H1 (cell line): ENCODE results near the gene DHRS7B. TPM values are rescaled to one million over a fixed set of nuclear protein-coding genes. Genes with fewer than 3 reads are reported as not detected.

Experiments used
- BCL11A ChIP-seq, 2 experiments: IDR thresholded peaks; one replicate each; pipeline ENCODE4 v1.6.1; 2011; ENCODE audit warnings: low read depth in 2 of 2, low read length in 2 of 2, mild to moderate bottlenecking in 2 of 2
- CEBPB ChIP-seq: IDR thresholded peaks from 2 replicates; pipeline ENCODE4 v1.6.1; 2012; ENCODE audit warnings: low read depth, low read length
- E2F6 ChIP-seq: IDR thresholded peaks from 2 replicates; pipeline ENCODE4 v1.6.1; 2012; ENCODE audit warnings: inconsistent platforms
- EGR1 ChIP-seq: IDR thresholded peaks from 2 replicates; pipeline ENCODE4 v1.6.1; 2011; ENCODE audit warnings: low read depth, low read length, borderline replicate concordance
- EP300 ChIP-seq, 2 experiments: IDR thresholded peaks; 1 replicate in 1 of 2; 2 replicates in 1 of 2; pipeline ENCODE4 v1.6.1; 2011 to 2012; ENCODE audit warnings: low read depth in 2 of 2, low read length in 2 of 2, mild to moderate bottlenecking in 2 of 2, borderline replicate concordance in 1 of 2, inconsistent platforms in 1 of 2, moderate library complexity in 1 of 2
- GABPA ChIP-seq: IDR thresholded peaks from 2 replicates; pipeline ENCODE4 v1.6.1; 2011; ENCODE audit warnings: mild to moderate bottlenecking, low read length, moderate library complexity, borderline replicate concordance; ENCODE audit not compliant: insufficient read depth
- GTF2F1 ChIP-seq: IDR thresholded peaks from 2 replicates; pipeline ENCODE4 v1.6.1; 2012; ENCODE audit warnings: low read depth, low read length, improper control_type of control experiment, borderline replicate concordance
- MAFK ChIP-seq: IDR thresholded peaks from 2 replicates; pipeline ENCODE4 v1.6.1; 2012; ENCODE audit warnings: low read depth, mild to moderate bottlenecking, improper control_type of control experiment, low read length
- NRF1 ChIP-seq: IDR thresholded peaks from 2 replicates; pipeline ENCODE4 v1.6.1; 2011; ENCODE audit warnings: mild to moderate bottlenecking, low read depth, low read length, improper control_type of control experiment
- POLR2AphosphoS5 ChIP-seq: IDR thresholded peaks from 2 replicates; pipeline ENCODE4 v1.6.1; 2011; ENCODE audit warnings: low read depth, low read length
- POU5F1 ChIP-seq: IDR thresholded peaks from 2 replicates; pipeline ENCODE4 v1.6.1; 2011; ENCODE audit warnings: low read depth, mild to moderate bottlenecking, low read length, moderate library complexity
- RAD21 ChIP-seq, 2 experiments: IDR thresholded peaks in 1 of 2; conservative IDR thresholded peaks in 1 of 2; 2 replicates each; pipeline ENCODE4 v1.6.1; 2011; ENCODE audit warnings: low read depth in 2 of 2, low read length in 2 of 2, improper control_type of control experiment in 1 of 2, inconsistent platforms in 1 of 2, mild to moderate bottlenecking in 1 of 2, moderate library complexity in 1 of 2
- RXRA ChIP-seq: IDR thresholded peaks from 2 replicates; pipeline ENCODE4 v1.6.1; 2011; ENCODE audit warnings: low read depth, mild to moderate bottlenecking, low read length, moderate library complexity; ENCODE audit not compliant: insufficient read depth
- SAP30 ChIP-seq: fragments of 300-600 bp; sonication (generic); IDR thresholded peaks from 2 replicates; pipeline ENCODE4 v1.7.1; 2012; ENCODE audit warnings: low read length, moderate library complexity, mild to moderate bottlenecking, inconsistent platforms; ENCODE audit not compliant: insufficient read depth, insufficient replicate concordance
- SP1 ChIP-seq: IDR thresholded peaks from 2 replicates; pipeline ENCODE4 v1.6.1; 2011; ENCODE audit warnings: low read depth, low read length
- SP4 ChIP-seq: IDR thresholded peaks from 2 replicates; pipeline ENCODE4 v1.6.1; 2012; ENCODE audit warnings: low read length, inconsistent platforms
- TAF1 ChIP-seq: IDR thresholded peaks from 2 replicates; pipeline ENCODE4 v1.6.1; 2011; ENCODE audit warnings: mild to moderate bottlenecking, low read depth, low read length
- TBP ChIP-seq: IDR thresholded peaks from 2 replicates; pipeline ENCODE4 v1.6.1; 2011; ENCODE audit warnings: low read depth, low read length, improper control_type of control experiment
- TCF12 ChIP-seq: IDR thresholded peaks from 2 replicates; pipeline ENCODE4 v1.6.1; 2011; ENCODE audit warnings: low read depth, mild to moderate bottlenecking, low read length
- USF2 ChIP-seq: IDR thresholded peaks from 2 replicates; pipeline ENCODE4 v1.6.1; 2011; ENCODE audit warnings: low read length, improper control_type of control experiment
- polyA plus RNA-seq, 7 experiments: library from polyadenylated mRNA; depleted of rRNA in 3 of 7; stranded (reverse) in 5 of 7; unstranded in 2 of 7; fragments of >200 nt in 5 of 7; fragments of 200-250 nt in 2 of 7; gene quantifications; 1 replicate in 5 of 7; 2 replicates in 1 of 7; 4 replicates in 1 of 7; pipeline versions ENCODE4 v1.2.1 to v1.2.3, GENCODE V29; 2011 to 2013; ENCODE audit warnings: missing spikeins in 2 of 7, mixed read lengths in 2 of 7
- total RNA-seq: library from RNA; stranded (reverse); fragmentation: NEBNext Ultra II Directional; extraction: Animal tissue kit (Norgen Biotek cat#: 25700); gene quantifications from 2 replicates; pipeline ENCODE4 v1.2.1, GENCODE V29; 2021
- TF ChIP-seq, protein P1 (sequence below): IDR thresholded peaks from 2 replicates; pipeline ENCODE4 v1.6.1; 2012; ENCODE audit warnings: low read length, inconsistent platforms

The DHRS7B gene
- total and polyA plus RNA-seq, 2 of the 8 experiments (the other 6 are each of a cell fraction or from before 2014, with no cell fraction given): 11.0 to 27.9 TPM

DNA sequence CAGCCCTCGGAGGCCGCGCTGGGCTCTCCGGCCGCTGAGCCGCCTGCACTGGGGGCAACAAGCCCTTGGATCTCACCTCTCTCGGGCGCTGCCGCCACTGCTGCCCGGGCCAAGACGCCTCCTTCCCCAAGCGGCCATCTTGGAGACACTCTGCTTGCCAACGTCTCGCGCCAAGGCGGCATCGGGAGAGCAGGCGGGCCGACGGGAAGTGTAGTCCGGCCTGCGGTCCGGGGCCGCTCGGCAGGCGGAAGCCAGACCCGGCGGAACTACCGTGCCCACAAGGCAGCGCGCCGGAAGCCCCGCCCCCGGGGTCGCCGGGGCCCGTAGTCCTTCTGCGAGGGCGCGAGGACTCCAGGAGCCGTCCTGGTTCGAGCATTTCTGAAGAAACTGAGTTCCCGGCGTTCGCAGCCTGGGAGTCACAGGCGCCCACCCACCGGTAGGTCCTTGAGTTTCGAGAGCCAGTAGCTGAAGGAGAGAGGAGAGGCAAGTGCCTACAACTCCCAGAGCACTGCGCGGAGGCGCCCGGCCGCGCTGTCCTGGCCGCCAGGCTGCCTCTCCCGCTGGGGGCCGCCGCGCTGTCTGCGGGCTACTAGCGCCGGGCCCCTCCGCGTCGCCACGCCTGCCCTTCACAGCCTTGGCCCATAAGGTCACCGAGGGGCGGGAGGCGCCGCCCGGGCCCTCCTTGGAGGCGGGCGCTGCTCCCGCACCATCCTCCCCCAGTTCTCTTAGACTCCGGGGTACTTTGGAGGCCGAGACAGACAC, 87.4 kb downstream of the DHRS7B start, which contains the start of gene TMEM11 (continued):
- no peak for TF ChIP-seq RXRA
- no peak for TF ChIP-seq USF2
- TF ChIP-seq GABPA: no peak
- no peak for TF ChIP-seq E2F6
- no peak for TF ChIP-seq SAP30
- no peak for TF ChIP-seq EGR1
- peak; percentile 79 for TF ChIP-seq POLR2AphosphoS5
- no peak for TF ChIP-seq POU5F1
- 0 out of 2 replicates have a peak, but pooled peaks have one; percentile 27 for TF ChIP-seq TCF12
- peak; percentile 95 for TF ChIP-seq TAF1
- TF ChIP-seq SP1: 0 out of 2 replicates have a peak, but pooled peaks have one; percentile 38
- TF ChIP-seq, protein P1, sequence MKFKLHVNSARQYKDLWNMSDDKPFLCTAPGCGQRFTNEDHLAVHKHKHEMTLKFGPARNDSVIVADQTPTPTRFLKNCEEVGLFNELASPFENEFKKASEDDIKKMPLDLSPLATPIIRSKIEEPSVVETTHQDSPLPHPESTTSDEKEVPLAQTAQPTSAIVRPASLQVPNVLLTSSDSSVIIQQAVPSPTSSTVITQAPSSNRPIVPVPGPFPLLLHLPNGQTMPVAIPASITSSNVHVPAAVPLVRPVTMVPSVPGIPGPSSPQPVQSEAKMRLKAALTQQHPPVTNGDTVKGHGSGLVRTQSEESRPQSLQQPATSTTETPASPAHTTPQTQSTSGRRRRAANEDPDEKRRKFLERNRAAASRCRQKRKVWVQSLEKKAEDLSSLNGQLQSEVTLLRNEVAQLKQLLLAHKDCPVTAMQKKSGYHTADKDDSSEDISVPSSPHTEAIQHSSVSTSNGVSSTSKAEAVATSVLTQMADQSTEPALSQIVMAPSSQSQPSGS: no peak
- peak; percentile 77 for TF ChIP-seq TBP
- no peak for TF ChIP-seq SP4
- TF ChIP-seq CEBPB: no peak
- no peak for TF ChIP-seq EP300 (IDR thresholded peaks at IDR 0.05; ENCODE audit: borderline replicate concordance in 1 of 2, low read depth in 2 of 2, low read length in 2 of 2)
- no peak for TF ChIP-seq NRF1
- TF ChIP-seq MAFK: no peak
- no peak for TF ChIP-seq RAD21 (IDR thresholded peaks at IDR 0.05 in 1 of 2, conservative IDR thresholded peaks at IDR 0.05 in 1 of 2; ENCODE audit: low read depth in 2 of 2, low read length in 2 of 2)
- TF ChIP-seq BCL11A (IDR thresholded peaks at IDR 0.05; ENCODE audit: low read depth in 2 of 2, low read length in 2 of 2): no peak
- TF ChIP-seq GTF2F1: no peak
